H1 (cell line): ENCODE data around the gene ARHGAP22. TPM values are rescaled to one million over a fixed set of nuclear protein-coding genes. Genes with fewer than 3 reads are reported as not detected.

ENCODE experiments used
- CTCF ChIA-PET: fragments of 300-600 bp; sonication (Branson Sonifier 250); formaldehyde crosslinking; loops from one replicate; lab custom pipeline; 2021; ENCODE audit not compliant: partially characterized antibody; lab: Charles Lee
- POLR2A ChIA-PET: fragments of 300-600 bp; sonication (Branson Sonifier 250); formaldehyde crosslinking; loops from one replicate; lab custom pipeline; 2021; ENCODE audit warnings: inconsistent platforms; ENCODE audit not compliant: partially characterized antibody; lab: Charles Lee
- DNase-seq, 2 experiments: peaks; one replicate each; pipeline versions ENCODE4 v3.0.0 to v3.0.0-alpha.2; 2010 to 2022; ENCODE audit warnings: low spot score in 2 of 2, low read depth in 1 of 2, mixed read lengths in 1 of 2
- FAIRE-seq: peaks from 2 replicates; lab custom pipeline; 2011; peaks lifted over from hg19 to GRCh38; lab: Jason Lieb, UNC
- H2AFZ ChIP-seq: 2 replicates; pipeline ENCODE4 v1.8.1; 2012; ENCODE audit warnings: low read length, inconsistent platforms
- H2AK5ac ChIP-seq: 2 replicates; pipeline ENCODE4 v1.6.1; 2013; ENCODE audit warnings: low read depth, low read length
- H2BK120ac ChIP-seq: replicated peaks from 2 replicates; pipeline ENCODE3; 2013; ENCODE audit warnings: low read depth, low read length, inconsistent platforms
- H2BK12ac ChIP-seq: 2 replicates; pipeline ENCODE4 v1.6.1; 2013; ENCODE audit warnings: low read depth, low read length
- H2BK15ac ChIP-seq: 2 replicates; pipeline ENCODE4 v1.6.1; 2013; ENCODE audit warnings: low read length
- H2BK20ac ChIP-seq: 2 replicates; pipeline ENCODE4 v1.6.1; 2013; ENCODE audit warnings: low read length
- H2BK5ac ChIP-seq: 2 replicates; pipeline ENCODE4 v1.6.1; 2013; ENCODE audit warnings: low read depth, low read length
- H3K14ac ChIP-seq: 2 replicates; pipeline ENCODE4 v1.6.1; 2013; ENCODE audit warnings: inconsistent platforms; ENCODE audit not compliant: insufficient read length
- H3K18ac ChIP-seq: 2 replicates; pipeline ENCODE4 v1.6.1; 2013; ENCODE audit warnings: low read length; ENCODE audit errors: extremely low read depth
- H3K23ac ChIP-seq: 2 replicates; pipeline ENCODE4 v1.6.1; 2013; ENCODE audit warnings: inconsistent platforms; ENCODE audit not compliant: insufficient read length
- H3K23me2 ChIP-seq: 2 replicates; pipeline ENCODE4 v1.6.1; 2013; ENCODE audit warnings: low read depth, low read length
- H3K27ac ChIP-seq: 2 replicates; pipeline ENCODE4 v1.6.1; 2011; ENCODE audit warnings: low read depth, low read length, inconsistent platforms
- H3K27me3 ChIP-seq, 4 experiments: replicated peaks in 1 of 4; 1 replicate in 1 of 4; 2 replicates in 3 of 4; pipeline versions ENCODE4 v1.6.1 to v1.8.1; 2011 to 2013; ENCODE audit warnings: low read length in 3 of 4, mild to moderate bottlenecking in 3 of 4, inconsistent platforms in 2 of 4, mixed read lengths in 2 of 4, moderate library complexity in 1 of 4; ENCODE audit not compliant: control insufficient read depth in 3 of 4, insufficient read depth in 3 of 4; ENCODE audit errors: extremely low read depth in 1 of 4
- H3K36me3 ChIP-seq, 4 experiments: 2 replicates each; pipeline versions ENCODE4 v1.6.1 to v1.8.1; 2011 to 2013; ENCODE audit warnings: mild to moderate bottlenecking in 4 of 4, low read length in 3 of 4, moderate library complexity in 2 of 4, control low read depth in 1 of 4, inconsistent platforms in 1 of 4; ENCODE audit not compliant: insufficient read depth in 4 of 4, control insufficient read depth in 2 of 4
- H3K4ac ChIP-seq: replicated peaks from 2 replicates; pipeline ENCODE3; 2013; ENCODE audit warnings: low read length, low read depth, mixed read lengths, inconsistent platforms; ENCODE audit not compliant: insufficient read length
- H3K4me1 ChIP-seq, 4 experiments: replicated peaks in 1 of 4; 1 replicate in 1 of 4; 2 replicates in 3 of 4; pipeline versions ENCODE4 v1.6.1 to v1.8.1; 2011 to 2013; ENCODE audit warnings: low read length in 3 of 4, inconsistent platforms in 2 of 4, mixed read lengths in 1 of 4; ENCODE audit not compliant: insufficient read depth in 4 of 4, control insufficient read depth in 3 of 4
- H3K4me2 ChIP-seq, 2 experiments: 2 replicates each; pipeline versions ENCODE4 v1.6.1 to v1.8.1; 2011 to 2013; ENCODE audit warnings: low read depth in 2 of 2, low read length in 2 of 2, control low read depth in 1 of 2, inconsistent platforms in 1 of 2, mild to moderate bottlenecking in 1 of 2; ENCODE audit not compliant: insufficient read depth in 1 of 2
- H3K4me3 ChIP-seq, 4 experiments: fragments of 200-600, 300-600 bp in 1 of 4; sonication (generic), shearing (Covaris generic), sonication (Bioruptor Twin) in 1 of 4; 2 replicates each; pipeline versions ENCODE4 v1.5.1 to v1.8.1; 2011 to 2016; ENCODE audit warnings: low read length in 4 of 4, low read depth in 3 of 4, control low read depth in 2 of 4, inconsistent platforms in 2 of 4, mild to moderate bottlenecking in 2 of 4, mixed read lengths in 1 of 4, moderate library complexity in 1 of 4; ENCODE audit not compliant: insufficient read depth in 2 of 4; ENCODE audit errors: extremely low read depth in 1 of 4
- H3K56ac ChIP-seq: replicated peaks from 2 replicates; pipeline ENCODE3; 2013; ENCODE audit warnings: low read depth, mild to moderate bottlenecking, mixed read lengths, low read length, inconsistent platforms; ENCODE audit not compliant: insufficient read length
- H3K79me1 ChIP-seq: 2 replicates; pipeline ENCODE4 v1.6.1; 2013; ENCODE audit warnings: low read depth, low read length, control low read depth
- H3K79me2 ChIP-seq, 2 experiments: 2 replicates each; pipeline versions ENCODE4 v1.6.1 to v1.8.1; 2012 to 2013; ENCODE audit warnings: low read length in 2 of 2, mild to moderate bottlenecking in 2 of 2, inconsistent platforms in 1 of 2; ENCODE audit not compliant: insufficient read depth in 2 of 2, control insufficient read depth in 1 of 2
- H3K9ac ChIP-seq, 4 experiments: replicated peaks in 1 of 4; 1 replicate in 1 of 4; 2 replicates in 3 of 4; pipeline versions ENCODE4 v1.6.1 to v1.8.1; 2011 to 2013; ENCODE audit warnings: low read depth in 3 of 4, low read length in 3 of 4, control low read depth in 2 of 4, mild to moderate bottlenecking in 2 of 4, moderate library complexity in 2 of 4, inconsistent platforms in 1 of 4; ENCODE audit errors: extremely low read depth in 1 of 4
- H3K9me3 ChIP-seq, 2 experiments: 2 replicates each; pipeline versions ENCODE4 v1.6.1 to v1.8.1; 2012 to 2013; ENCODE audit warnings: mild to moderate bottlenecking in 2 of 2, moderate library complexity in 2 of 2, control low read depth in 1 of 2, inconsistent platforms in 1 of 2, low read depth in 1 of 2, low read length in 1 of 2, mixed read lengths in 1 of 2; ENCODE audit not compliant: insufficient read depth in 2 of 2
- H4K20me1 ChIP-seq, 2 experiments: replicated peaks in 1 of 2; 2 replicates each; pipeline versions ENCODE3 to v1.8.1; 2011 to 2013; ENCODE audit warnings: inconsistent platforms in 2 of 2, low read length in 2 of 2, mild to moderate bottlenecking in 1 of 2; ENCODE audit not compliant: insufficient read depth in 2 of 2, control insufficient read depth in 1 of 2
- H4K5ac ChIP-seq: 2 replicates; pipeline ENCODE4 v1.6.1; 2013; ENCODE audit warnings: low read length, low read depth, mixed read lengths, inconsistent platforms; ENCODE audit not compliant: insufficient read length
- H4K8ac ChIP-seq: 2 replicates; pipeline ENCODE4 v1.8.0; 2013; ENCODE audit warnings: mild to moderate bottlenecking, moderate library complexity, low read length, inconsistent platforms; ENCODE audit not compliant: insufficient read depth; ENCODE audit errors: extremely low read depth
- H4K91ac ChIP-seq: replicated peaks from 2 replicates; pipeline ENCODE3; 2013; ENCODE audit warnings: low read length, mixed read lengths, inconsistent platforms; ENCODE audit not compliant: insufficient read length
- ATF2 ChIP-seq: IDR thresholded peaks from 2 replicates; pipeline ENCODE4 v1.6.1; 2012; ENCODE audit warnings: low read length, inconsistent platforms
- BACH1 ChIP-seq: IDR thresholded peaks from 2 replicates; pipeline ENCODE4 v1.6.1; 2012; ENCODE audit warnings: low read length, improper control_type of control experiment
- GTF2F1 ChIP-seq: IDR thresholded peaks from 2 replicates; pipeline ENCODE4 v1.6.1; 2012; ENCODE audit warnings: low read depth, low read length, improper control_type of control experiment, borderline replicate concordance
- HDAC2 ChIP-seq, 2 experiments: fragments of 300-600 bp in 1 of 2; sonication (generic) in 1 of 2; IDR thresholded peaks; 2 replicates each; pipeline ENCODE4 v1.6.1; 2011 to 2012; ENCODE audit warnings: low read depth in 2 of 2, low read length in 2 of 2, mild to moderate bottlenecking in 2 of 2, moderate library complexity in 2 of 2, borderline replicate concordance in 1 of 2, inconsistent platforms in 1 of 2
- JUND ChIP-seq: IDR thresholded peaks from 2 replicates; pipeline ENCODE4 v1.6.1; 2011; ENCODE audit warnings: mild to moderate bottlenecking, improper control_type of control experiment, low read length
- POU5F1 ChIP-seq: IDR thresholded peaks from 2 replicates; pipeline ENCODE4 v1.6.1; 2011; ENCODE audit warnings: low read depth, mild to moderate bottlenecking, low read length, moderate library complexity
- RAD21 ChIP-seq, 2 experiments: IDR thresholded peaks in 1 of 2; conservative IDR thresholded peaks in 1 of 2; 2 replicates each; pipeline ENCODE4 v1.6.1; 2011; ENCODE audit warnings: low read depth in 2 of 2, low read length in 2 of 2, improper control_type of control experiment in 1 of 2, inconsistent platforms in 1 of 2, mild to moderate bottlenecking in 1 of 2, moderate library complexity in 1 of 2
- SIX5 ChIP-seq: IDR thresholded peaks from 2 replicates; pipeline ENCODE4 v1.6.1; 2011; ENCODE audit warnings: mild to moderate bottlenecking, low read depth, low read length
- SRF ChIP-seq: IDR thresholded peaks from 2 replicates; pipeline ENCODE4 v1.6.1; 2011; ENCODE audit warnings: mild to moderate bottlenecking, low read depth, low read length, moderate library complexity
- WGBS, 2 experiments: shearing (Covaris generic) in 1 of 2; methylation state at CpG; one replicate each; pipeline versions ENCODE4 v1.1.6 to v1.1.7; 2013 to 2015; ENCODE audit warnings: low lambda C conversion rate in 2 of 2, mixed read lengths in 2 of 2, inconsistent platforms in 1 of 2, low coverage in 1 of 2, missing lambda C conversion rate in 1 of 2; ENCODE audit not compliant: insufficient replicate concordance in 2 of 2, insufficient coverage in 1 of 2, insufficient read length in 1 of 2; ENCODE audit errors: extremely low coverage in 1 of 2, missing lambda C conversion rate in 1 of 2; 5-methylcytosine and 5-hydroxymethylcytosine counted together
- polyA plus RNA-seq, 7 experiments: library from polyadenylated mRNA; depleted of rRNA in 3 of 7; stranded (reverse) in 5 of 7; unstranded in 2 of 7; fragments of >200 nt in 5 of 7; fragments of 200-250 nt in 2 of 7; gene quantifications; 1 replicate in 5 of 7; 2 replicates in 1 of 7; 4 replicates in 1 of 7; pipeline versions ENCODE4 v1.2.1 to v1.2.3, GENCODE V29; 2011 to 2013; ENCODE audit warnings: missing spikeins in 2 of 7, mixed read lengths in 2 of 7
- total RNA-seq: library from RNA; stranded (reverse); fragmentation: NEBNext Ultra II Directional; extraction: Animal tissue kit (Norgen Biotek cat#: 25700); gene quantifications from 2 replicates; pipeline ENCODE4 v1.2.1, GENCODE V29; 2021

ARHGAP22 gene
- total and polyA plus RNA-seq, 2 of the 8 experiments (the other 6 are each of a cell fraction or from before 2014, with no cell fraction given): 3.6 to 11.2 TPM

GRCh38 chr10:48556713-48557112 is 48.2 kb downstream of the ARHGAP22 start:
- Histone ChIP-seq H3K4me2 (no peak overlapping the region), H2BK12ac (no peak overlapping the region; the same call in 1 of the 2 replicates), H3K23ac (no peak overlapping the region), H2BK120ac (no peak overlapping the region), H3K9me3 (no peaks in the 10 kb centered on the region), H3K79me1 (no peaks in the 10 kb centered on the region), H3K79me2 (no peaks in the 10 kb centered on the region), H3K56ac (no peak overlapping the region), H3K18ac (no peak overlapping the region), H2BK20ac (no peak overlapping the region), H3K14ac (no peak overlapping the region), H4K20me1 (no peaks in the 10 kb centered on the region), H2BK15ac (no peak overlapping the region), H2AK5ac (no peak overlapping the region), H3K4me3 (no peak overlapping the region), H3K27ac (no peak overlapping the region), H3K9ac (no peak overlapping the region), H4K91ac (no peak overlapping the region), H3K27me3 (no peaks in the 10 kb centered on the region), H2BK5ac (no peak overlapping the region), H4K5ac (no peak overlapping the region), H2AFZ (no peak overlapping the region), H3K36me3 (no peaks in the 10 kb centered on the region), H3K4ac (no peak overlapping the region), H3K23me2 (no peaks in the 10 kb centered on the region), H3K4me1 (peaks cover 0 to 9% (median 6%) of the 10 kb centered on the region in 4 experiments; a peak in 4 of 7 replicates), H4K8ac (no peak overlapping the region; the same call in 1 of the 2 replicates)
- POLR2A ChIA-PET: no interaction called here
- CTCF ChIA-PET: interaction anchor here (0.6 to 7.6 kb wide), 7 partner anchors 8 to 193 kb away, joined by 3 to 105 read pairs (median 5); no protein-coding TSS in a partner anchor
- no peak for FAIRE-seq
- DNase-seq: no peak
- WGBS, 2 experiments: 92% methylated on average over 6 of the region's 6 CpGs; no CpG with 5 or more reads in 1 of the 2 experiments
- no peak for TF ChIP-seq GTF2F1
- no peak for TF ChIP-seq BACH1
- TF ChIP-seq RAD21 (IDR thresholded peaks at IDR 0.05 in 1 of 2, conservative IDR thresholded peaks at IDR 0.05 in 1 of 2; ENCODE audit: low read depth in 2 of 2, low read length in 2 of 2): no peak
- TF ChIP-seq SIX5: no peak
- TF ChIP-seq HDAC2 (IDR thresholded peaks at IDR 0.05; ENCODE audit: borderline replicate concordance in 1 of 2, low read depth in 2 of 2, low read length in 2 of 2): no peak
- TF ChIP-seq SRF: no peak
- TF ChIP-seq ATF2: no peak
- no peak for TF ChIP-seq JUND
- no peak for TF ChIP-seq POU5F1
